Suprapubic skin (tissue), 4 donors: ENCODE data around the gene GRIK4. TPM values are rescaled to one million over a fixed set of nuclear protein-coding genes. Genes with fewer than 3 reads are reported as not detected.

Experiments
- DNase-seq, 2 donors: peaks; one replicate each; pipeline ENCODE4 v3.0.0-alpha.2; 2019; ENCODE audit warnings: low spot score in 2 of 2
- H3K27ac ChIP-seq: fragments of 200-600 bp; sonication (generic); one replicate; pipeline ENCODE4 v1.5.1; 2019
- H3K27me3 ChIP-seq: fragments of 200-600 bp; sonication (generic); one replicate; pipeline ENCODE4 v1.5.1; 2019
- H3K36me3 ChIP-seq: fragments of 200-600 bp; sonication (generic); one replicate; pipeline ENCODE4 v1.5.1; 2019
- H3K4me1 ChIP-seq: fragments of 200-600 bp; sonication (generic); one replicate; pipeline ENCODE4 v1.5.1; 2019
- H3K4me3 ChIP-seq: fragments of 200-600 bp; sonication (generic); one replicate; pipeline ENCODE4 v1.5.1; 2019; ENCODE audit warnings: mild to moderate bottlenecking
- H3K9me3 ChIP-seq: fragments of 200-600 bp; sonication (generic); one replicate; pipeline ENCODE4 v1.5.1; 2019
- CTCF ChIP-seq, 2 donors: fragments of 200-600 bp in 1 of 2; fragments of 450-650 bp in 1 of 2; sonication (generic) in 1 of 2; IDR thresholded peaks; one replicate each; pipeline ENCODE4 v1.5.1; 2016 to 2019; ENCODE audit warnings: antibody characterized with exemption in 2 of 2, mild to moderate bottlenecking in 1 of 2, moderate library complexity in 1 of 2
- EP300 ChIP-seq: sonication (generic); formaldehyde crosslinking; IDR thresholded peaks from one replicate; pipeline ENCODE4 v1.6.1; 2017; ENCODE audit warnings: antibody characterized with exemption
- POLR2A ChIP-seq, 2 donors: fragments of 450-650 bp; IDR thresholded peaks; one replicate each; pipeline ENCODE4 v1.6.1; 2017; ENCODE audit warnings: antibody characterized with exemption in 2 of 2, mild to moderate bottlenecking in 2 of 2, moderate library complexity in 2 of 2
- POLR2AphosphoS5 ChIP-seq, 3 donors: sonication (generic); formaldehyde crosslinking; IDR thresholded peaks; one replicate each; pipeline ENCODE4 v1.6.1; 2017; ENCODE audit warnings: antibody characterized with exemption in 3 of 3
- WGBS: methylation state at CpG from one replicate; pipeline ENCODE4 v1.1.5; 2018; 5-methylcytosine and 5-hydroxymethylcytosine counted together
- total RNA-seq, 4 donors: library from RNA; depleted of rRNA; stranded (reverse); fragments of >200 nt; gene quantifications; one replicate each; pipeline ENCODE4 v1.1.0, GENCODE V29; 2016

Gene GRIK4
- total RNA-seq, 4 donors from 2014 or later = 0.24 TPM; not detected in 3

- DNase-seq = no peak
- Histone ChIP-seq H3K4me1 (no peaks in the 10 kb centered on the region), H3K36me3 (no peaks in the 10 kb centered on the region), H3K4me3 (no peak overlapping the region), H3K9me3 (no peaks in the 10 kb centered on the region), H3K27ac (no peak overlapping the region), H3K27me3 (peaks cover 14% of the 10 kb centered on the region)
- 79% methylated on average over 6 of the region's 6 CpGs for WGBS
- no peak for TF ChIP-seq CTCF (IDR thresholded peaks at IDR 0.05)
- TF ChIP-seq POLR2A (IDR thresholded peaks at IDR 0.05) = no peak
- no peak for TF ChIP-seq EP300
- TF ChIP-seq POLR2AphosphoS5 (IDR thresholded peaks at IDR 0.05) = no peak
Measured at GRCh38 chr11:120657306-120658070, 145.9 kb downstream of the GRIK4 start.

- H3K36me3 ChIP-seq = no peaks in the 10 kb centered on the region
- no peaks in the 10 kb centered on the region for H3K4me1 ChIP-seq
- 67% methylated on average over 3 of the region's 3 CpGs for WGBS
- H3K4me3 ChIP-seq = no peak overlapping the region
- H3K27ac ChIP-seq = no peak overlapping the region
- H3K9me3 ChIP-seq = no peaks in the 10 kb centered on the region
- peaks cover 15% of the 10 kb centered on the region for H3K27me3 ChIP-seq
- TF ChIP-seq CTCF (IDR thresholded peaks at IDR 0.05) = no peak
- no peak for TF ChIP-seq POLR2A (IDR thresholded peaks at IDR 0.05)
- TF ChIP-seq POLR2AphosphoS5 (IDR thresholded peaks at IDR 0.05) = no peak
- DNase-seq = no peak
Measured at GRCh38 chr11:120658071-120658423, 146.5 kb downstream of the GRIK4 start.

- TF ChIP-seq POLR2AphosphoS5 (IDR thresholded peaks at IDR 0.05) (no peak), EP300 (no peak), POLR2A (IDR thresholded peaks at IDR 0.05) (no peak), CTCF (IDR thresholded peaks at IDR 0.05) (no peak)
- WGBS = 73% methylated on average over 3 of the region's 6 CpGs
Measured at GRCh38 chr11:120659076-120659475, 147.5 kb downstream of the GRIK4 start.

GRCh38 chr11:120660024-120660565 lies 148.5 kb downstream of the GRIK4 start:
- Histone ChIP-seq H3K4me1 (no peaks in the 10 kb centered on the region), H3K36me3 (no peaks in the 10 kb centered on the region), H3K9me3 (no peaks in the 10 kb centered on the region), H3K27ac (no peak overlapping the region), H3K27me3 (peaks cover 15% of the 10 kb centered on the region), H3K4me3 (no peak overlapping the region)
- WGBS = 88% methylated on average over 5 of the region's 17 CpGs
- TF ChIP-seq CTCF (IDR thresholded peaks at IDR 0.05) = peak in 1 of 2 donors; percentile 17
- no peak for TF ChIP-seq POLR2A (IDR thresholded peaks at IDR 0.05)
- no peak for TF ChIP-seq POLR2AphosphoS5 (IDR thresholded peaks at IDR 0.05)
- DNase-seq = no peak

More at GRCh38 chr11:120659076-120659475, 147.5 kb downstream of the GRIK4 start:
- no peaks in the 10 kb centered on the region for H3K4me1 ChIP-seq
- H3K27ac ChIP-seq = no peak overlapping the region
- no peak for DNase-seq
- no peaks in the 10 kb centered on the region for H3K9me3 ChIP-seq
- no peak overlapping the region for H3K4me3 ChIP-seq
- no peaks in the 10 kb centered on the region for H3K36me3 ChIP-seq
- peaks cover 18% of the 10 kb centered on the region for H3K27me3 ChIP-seq

- TF ChIP-seq POLR2AphosphoS5 (IDR thresholded peaks at IDR 0.05) = no peak
- no peak for TF ChIP-seq CTCF (IDR thresholded peaks at IDR 0.05)
- no peak for TF ChIP-seq EP300
- TF ChIP-seq POLR2A (IDR thresholded peaks at IDR 0.05) = no peak
- WGBS = 70% methylated on average over 9 of the region's 9 CpGs
Measured at GRCh38 chr11:120662071-120662676, 150.6 kb downstream of the GRIK4 start.

More at GRCh38 chr11:120662071-120662676, 150.6 kb downstream of the GRIK4 start:
- H3K36me3 ChIP-seq = no peaks in the 10 kb centered on the region
- H3K27me3 ChIP-seq = peaks cover 31% of the 10 kb centered on the region
- no peaks in the 10 kb centered on the region for H3K9me3 ChIP-seq
- DNase-seq = peak in 1 of 2 donors; percentile 55
- H3K27ac ChIP-seq = no peak overlapping the region
- no peak overlapping the region for H3K4me3 ChIP-seq
- H3K4me1 ChIP-seq = no peaks in the 10 kb centered on the region
